Testis (tissue), 3 donors: ENCODE data around the gene TBC1D22A. TPM values are rescaled to one million over a fixed set of nuclear protein-coding genes. Genes with fewer than 3 reads are reported as not detected.

Experiments used
- DNase-seq: peaks from one replicate; pipeline ENCODE4 v3.0.0-alpha.2; 2019
- H3K27ac ChIP-seq, 2 donors: fragments of 200-600 bp; sonication (generic); one replicate each; pipeline ENCODE4 v1.5.1; 2019
- H3K27me3 ChIP-seq: fragments of 200-600 bp; sonication (generic); one replicate; pipeline ENCODE4 v1.5.1; 2019
- H3K36me3 ChIP-seq: fragments of 200-600 bp; sonication (generic); one replicate; pipeline ENCODE4 v1.5.1; 2017; ENCODE audit warnings: low read depth; ENCODE audit errors: missing control alignments
- H3K4me1 ChIP-seq: fragments of 200-600 bp; sonication (generic); one replicate; pipeline ENCODE4 v1.5.1; 2019
- H3K4me3 ChIP-seq, 2 donors: fragments of 200-600 bp; sonication (generic); one replicate each; pipeline ENCODE4 v1.5.1; 2017 to 2019
- H3K9me3 ChIP-seq: fragments of 200-600 bp; sonication (generic); one replicate; pipeline ENCODE4 v1.5.1; 2017
- POLR2A ChIP-seq: fragments of 450-650 bp; IDR thresholded peaks from one replicate; pipeline ENCODE4 v1.6.1; 2017; ENCODE audit warnings: antibody characterized with exemption, mild to moderate bottlenecking, moderate library complexity
- WGBS, 2 donors: methylation state at CpG; one replicate each; pipeline ENCODE4 v1.1.5; 2018; 5-methylcytosine and 5-hydroxymethylcytosine counted together
- intact Hi-C: fragments of 100-400 bp; cut with DNase I; formaldehyde crosslinking; loops from one replicate; pipeline ENCODE4 v1.15.1; 2023; ENCODE audit warnings: low total_unique reads
- polyA plus RNA-seq: library from polyadenylated mRNA; stranded (reverse); fragments of 350-450 nt; fragmentation: Illumina TruSeq; extraction: RNeasy Lipid Tissue Mini Kit (QIAGEN cat#74804); gene quantifications from one replicate; pipeline ENCODE4 v1.2.3, GENCODE V29; 2014; ENCODE audit warnings: low read depth, low replicate concordance; ENCODE audit not compliant: insufficient read depth
- total RNA-seq, 2 donors: library from RNA; depleted of rRNA; stranded (reverse); fragments of >200 nt; gene quantifications; one replicate each; pipeline ENCODE4 v1.2.3, GENCODE V29; 2016
- TF ChIP-seq, protein P1 (sequence below), 3 experiments: fragments of 450-650 bp in 2 of 3; fragments of 200-600 bp in 1 of 3; sonication (generic) in 1 of 3; IDR thresholded peaks; one replicate each; pipeline ENCODE4 v1.5.1; 2016 to 2019; ENCODE audit warnings: antibody characterized with exemption in 3 of 3, mild to moderate bottlenecking in 2 of 3, moderate library complexity in 1 of 3

TBC1D22A gene
- total and polyA plus RNA-seq, 3 donors from 2014 or later, result 16.6 to 32.8 (median 28.5) TPM

- Histone ChIP-seq H3K4me3 (no peak overlapping the region), H3K36me3 (no peaks in the 10 kb centered on the region), H3K9me3 (no peaks in the 10 kb centered on the region), H3K27me3 (no peaks in the 10 kb centered on the region), H3K4me1 (peaks cover 6% of the 10 kb centered on the region), H3K27ac (no peak overlapping the region)
- TF ChIP-seq, protein P1, sequence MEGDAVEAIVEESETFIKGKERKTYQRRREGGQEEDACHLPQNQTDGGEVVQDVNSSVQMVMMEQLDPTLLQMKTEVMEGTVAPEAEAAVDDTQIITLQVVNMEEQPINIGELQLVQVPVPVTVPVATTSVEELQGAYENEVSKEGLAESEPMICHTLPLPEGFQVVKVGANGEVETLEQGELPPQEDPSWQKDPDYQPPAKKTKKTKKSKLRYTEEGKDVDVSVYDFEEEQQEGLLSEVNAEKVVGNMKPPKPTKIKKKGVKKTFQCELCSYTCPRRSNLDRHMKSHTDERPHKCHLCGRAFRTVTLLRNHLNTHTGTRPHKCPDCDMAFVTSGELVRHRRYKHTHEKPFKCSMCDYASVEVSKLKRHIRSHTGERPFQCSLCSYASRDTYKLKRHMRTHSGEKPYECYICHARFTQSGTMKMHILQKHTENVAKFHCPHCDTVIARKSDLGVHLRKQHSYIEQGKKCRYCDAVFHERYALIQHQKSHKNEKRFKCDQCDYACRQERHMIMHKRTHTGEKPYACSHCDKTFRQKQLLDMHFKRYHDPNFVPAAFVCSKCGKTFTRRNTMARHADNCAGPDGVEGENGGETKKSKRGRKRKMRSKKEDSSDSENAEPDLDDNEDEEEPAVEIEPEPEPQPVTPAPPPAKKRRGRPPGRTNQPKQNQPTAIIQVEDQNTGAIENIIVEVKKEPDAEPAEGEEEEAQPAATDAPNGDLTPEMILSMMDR (IDR thresholded peaks at IDR 0.05), result no peak
- TF ChIP-seq POLR2A, result no peak
- 96% methylated on average over 16 to 23 of the region's 23 CpGs for WGBS, 2 donors
- intact Hi-C loops, result no loop called here
- no peak for DNase-seq
These were observed 251.6 kb downstream of the TBC1D22A start for GRCh38 chr22:47013861-47014635.

- Histone ChIP-seq H3K4me1 (peaks cover 7% of the 10 kb centered on the region), H3K9me3 (no peaks in the 10 kb centered on the region), H3K36me3 (no peaks in the 10 kb centered on the region), H3K4me3 (no peak overlapping the region), H3K27ac (no peak overlapping the region), H3K27me3 (no peaks in the 10 kb centered on the region)
- intact Hi-C loops, result no loop called here
- 93 to 94% methylated on average over 19 to 21 of the region's 21 CpGs for WGBS, 2 donors
- TF ChIP-seq POLR2A, result no peak
- TF ChIP-seq, protein P1 (IDR thresholded peaks at IDR 0.05), result no peak
- no peak for DNase-seq
These were observed 252.3 kb downstream of the TBC1D22A start for GRCh38 chr22:47014636-47015345.

DNA sequence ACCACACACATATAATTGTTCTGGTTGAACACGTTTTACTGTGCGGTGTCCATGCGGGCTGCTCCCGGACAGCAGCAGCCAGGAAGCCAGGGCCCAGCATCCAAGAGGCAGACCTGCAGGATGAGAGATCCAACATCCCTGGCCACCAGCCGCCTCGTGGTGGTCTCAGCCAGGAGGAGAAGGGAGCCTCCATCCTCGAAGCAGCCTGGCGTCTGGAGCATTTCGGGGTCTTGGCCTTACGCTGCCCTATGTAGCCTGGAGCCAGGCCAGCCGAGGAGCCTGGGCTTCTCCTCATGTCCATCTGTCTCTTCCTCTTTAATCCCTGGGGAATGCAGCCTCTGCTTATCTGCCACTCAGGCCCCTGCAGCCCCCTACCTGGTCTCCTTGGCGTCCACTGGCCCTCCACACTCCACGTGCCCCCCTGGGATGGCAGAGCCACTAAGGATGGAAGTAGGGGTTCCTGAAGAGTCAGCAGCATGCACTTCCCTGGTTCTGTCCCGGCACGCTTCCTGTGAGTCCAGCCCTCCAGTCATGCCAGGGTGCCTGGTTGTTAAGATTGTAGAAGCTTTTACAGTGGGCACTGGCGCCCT, 253.2 kb downstream of the TBC1D22A start:
- no peak for DNase-seq

DNA sequence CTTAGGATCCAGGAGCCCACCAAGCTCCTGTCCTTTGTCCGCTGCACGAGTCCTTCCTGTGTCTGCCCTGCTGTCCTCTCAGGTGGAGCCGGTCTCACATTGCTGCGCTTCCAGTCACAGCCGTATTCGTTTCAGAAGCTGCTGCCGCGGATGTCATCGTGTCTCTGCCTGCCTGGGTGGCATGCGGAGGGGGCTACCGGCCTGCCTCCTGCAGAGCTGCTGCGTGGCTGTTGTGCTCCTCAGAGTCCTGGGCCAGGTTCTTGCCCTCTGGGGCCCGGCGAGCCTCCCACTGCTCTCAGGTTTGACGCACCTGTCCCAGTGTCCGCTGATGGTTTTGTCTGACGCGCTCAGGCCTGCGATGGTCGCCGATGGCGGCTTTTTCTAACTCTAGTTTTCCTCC, 254.2 kb downstream of the TBC1D22A start:
- H3K4me1 ChIP-seq, result peaks cover 7% of the 10 kb centered on the region
- H3K27ac ChIP-seq, result no peak overlapping the region
- intact Hi-C loops, result no loop called here
- no peaks in the 10 kb centered on the region for H3K9me3 ChIP-seq
- no peaks in the 10 kb centered on the region for H3K36me3 ChIP-seq
- H3K27me3 ChIP-seq, result no peaks in the 10 kb centered on the region
- DNase-seq, result no peak
- TF ChIP-seq POLR2A, result no peak
- TF ChIP-seq, protein P1 (IDR thresholded peaks at IDR 0.05), result no peak
- H3K4me3 ChIP-seq, result no peak overlapping the region
- WGBS, 2 donors, result 94 to 96% methylated on average over 18 to 22 of the region's 22 CpGs

More for the DNA sequence above, 253.2 kb downstream of the TBC1D22A start:
- H3K4me1 ChIP-seq, result peaks cover 7% of the 10 kb centered on the region
- H3K27me3 ChIP-seq, result no peaks in the 10 kb centered on the region
- 88 to 90% methylated on average over 10 to 16 of the region's 16 CpGs for WGBS, 2 donors
- no peaks in the 10 kb centered on the region for H3K9me3 ChIP-seq
- no peak overlapping the region for H3K27ac ChIP-seq
- H3K36me3 ChIP-seq, result no peaks in the 10 kb centered on the region
- TF ChIP-seq POLR2A, result no peak
- TF ChIP-seq, protein P1 (IDR thresholded peaks at IDR 0.05), result no peak
- intact Hi-C loops, result no loop called here
- no peak overlapping the region for H3K4me3 ChIP-seq
